ENCODE results near the gene ITIH4. TPM values are rescaled to one million over a fixed set of nuclear protein-coding genes. Genes with fewer than 3 reads are reported as not detected.

ITIH4 gene
- total and polyA plus RNA-seq, 2 of the 13 experiments (the other 11 are each of a cell fraction or from before 2014, with no cell fraction given): 2.7 to 5.3 TPM

DNA sequence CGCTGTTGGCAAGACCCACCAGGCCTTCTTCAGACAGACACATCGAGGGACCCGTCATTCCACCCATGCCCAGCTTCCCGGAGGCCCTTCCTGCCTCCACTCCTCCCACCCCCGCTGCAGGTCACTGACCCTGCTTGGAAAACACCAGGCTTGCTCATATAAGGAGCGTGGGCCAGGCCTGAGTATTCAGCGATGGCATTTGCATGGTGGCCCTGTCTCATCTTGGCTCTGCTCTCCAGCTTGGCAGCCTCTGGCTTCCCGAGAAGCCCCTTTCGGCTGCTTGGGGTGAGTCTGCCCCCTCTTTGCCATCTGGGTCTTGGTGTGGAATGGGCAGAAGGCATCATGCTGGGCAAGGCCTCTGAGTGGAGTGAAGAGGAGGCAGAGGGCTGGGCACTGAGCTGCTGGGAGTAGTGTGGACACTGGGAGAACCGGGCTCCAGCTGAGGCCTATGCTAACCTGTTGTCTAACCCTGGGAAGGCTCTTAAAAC is 35.8 kb downstream of the ITIH4 start, which contains the start of gene ITIH3 (continued):
- TF ChIP-seq ZNF891 (CRISPR knock-in tag; IDR thresholded peaks at IDR 0.05) (peak; percentile 39; the same call in 1 of the 2 replicates), MEF2D (CRISPR knock-in tag; IDR thresholded peaks at IDR 0.05) (no peak), EEA1 (CRISPR knock-in tag; IDR thresholded peaks at IDR 0.05; ENCODE audit: borderline replicate concordance) (peak; percentile 67; the same call in 1 of the 2 replicates), ETV6 (CRISPR knock-in tag; conservative IDR thresholded peaks at IDR 0.05) (no peak), ZNF816 (CRISPR knock-in tag; IDR thresholded peaks at IDR 0.05; ENCODE audit: borderline replicate concordance) (no peak; the same call in 1 of the 2 replicates), NAIF1 (CRISPR knock-in tag; IDR thresholded peaks at IDR 0.05; ENCODE audit: borderline replicate concordance) (no peak), ZNF235 (CRISPR knock-in tag; IDR thresholded peaks at IDR 0.05; ENCODE audit: borderline replicate concordance) (no peak), ZNF713 (CRISPR knock-in tag; IDR thresholded peaks at IDR 0.05) (no peak), ZNF337 (CRISPR knock-in tag; IDR thresholded peaks at IDR 0.05; ENCODE audit: borderline replicate concordance, low read depth) (0 out of 2 replicates have a peak, but pooled peaks have one; percentile 8), TEAD3 (CRISPR knock-in tag; optimal IDR thresholded peaks at IDR 0.05; ENCODE audit: borderline replicate concordance) (peak; percentile 40), ZNF446 (CRISPR knock-in tag; IDR thresholded peaks at IDR 0.05) (0 out of 2 replicates have a peak, but pooled peaks have one; percentile 52), RFX1 (IDR thresholded peaks at IDR 0.05) (no peak), ZNF296 (CRISPR knock-in tag; conservative IDR thresholded peaks at IDR 0.05) (no peak), PHF8 (CRISPR knock-in tag; IDR thresholded peaks at IDR 0.05) (peak; percentile 64), ZNF660 (CRISPR knock-in tag; IDR thresholded peaks at IDR 0.05; ENCODE audit: borderline replicate concordance, low read depth) (no peak), ZNF768 (CRISPR knock-in tag; IDR thresholded peaks at IDR 0.05) (peak; percentile 46), ARNT2 (CRISPR knock-in tag; IDR thresholded peaks at IDR 0.05; ENCODE audit: low read depth) (no peak), FOSL2 (CRISPR knock-in tag; IDR thresholded peaks at IDR 0.05) (peak; percentile 43), HOXA3 (CRISPR knock-in tag; IDR thresholded peaks at IDR 0.05) (no peak), HNRNPL (IDR thresholded peaks at IDR 0.05; ENCODE audit: low read depth, low read length) (peak; percentile 91), TBL1XR1 (IDR thresholded peaks at IDR 0.05; ENCODE audit: borderline replicate concordance, low read length, partially characterized antibody) (peak; percentile 12), CCDC6 (CRISPR knock-in tag; IDR thresholded peaks at IDR 0.05) (peak; percentile 55; the same call in 1 of the 2 replicates), ZNF850 (CRISPR knock-in tag; conservative IDR thresholded peaks at IDR 0.05) (no peak), FOXO1 (CRISPR knock-in tag; IDR thresholded peaks at IDR 0.05) (peak; percentile 85), FOXA1 (IDR thresholded peaks at IDR 0.05) (no peak), FOXA1 (CRISPR knock-in tag; IDR thresholded peaks at IDR 0.05) (0 out of 2 replicates have a peak, but pooled peaks have one; percentile 21)
- TF ChIP-seq, protein P1, sequence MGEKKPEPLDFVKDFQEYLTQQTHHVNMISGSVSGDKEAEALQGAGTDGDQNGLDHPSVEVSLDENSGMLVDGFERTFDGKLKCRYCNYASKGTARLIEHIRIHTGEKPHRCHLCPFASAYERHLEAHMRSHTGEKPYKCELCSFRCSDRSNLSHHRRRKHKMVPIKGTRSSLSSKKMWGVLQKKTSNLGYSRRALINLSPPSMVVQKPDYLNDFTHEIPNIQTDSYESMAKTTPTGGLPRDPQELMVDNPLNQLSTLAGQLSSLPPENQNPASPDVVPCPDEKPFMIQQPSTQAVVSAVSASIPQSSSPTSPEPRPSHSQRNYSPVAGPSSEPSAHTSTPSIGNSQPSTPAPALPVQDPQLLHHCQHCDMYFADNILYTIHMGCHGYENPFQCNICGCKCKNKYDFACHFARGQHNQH (CRISPR knock-in tag; IDR thresholded peaks at IDR 0.05): 0 out of 2 replicates have a peak, but pooled peaks have one; percentile 38
- TF ChIP-seq, protein P2, sequence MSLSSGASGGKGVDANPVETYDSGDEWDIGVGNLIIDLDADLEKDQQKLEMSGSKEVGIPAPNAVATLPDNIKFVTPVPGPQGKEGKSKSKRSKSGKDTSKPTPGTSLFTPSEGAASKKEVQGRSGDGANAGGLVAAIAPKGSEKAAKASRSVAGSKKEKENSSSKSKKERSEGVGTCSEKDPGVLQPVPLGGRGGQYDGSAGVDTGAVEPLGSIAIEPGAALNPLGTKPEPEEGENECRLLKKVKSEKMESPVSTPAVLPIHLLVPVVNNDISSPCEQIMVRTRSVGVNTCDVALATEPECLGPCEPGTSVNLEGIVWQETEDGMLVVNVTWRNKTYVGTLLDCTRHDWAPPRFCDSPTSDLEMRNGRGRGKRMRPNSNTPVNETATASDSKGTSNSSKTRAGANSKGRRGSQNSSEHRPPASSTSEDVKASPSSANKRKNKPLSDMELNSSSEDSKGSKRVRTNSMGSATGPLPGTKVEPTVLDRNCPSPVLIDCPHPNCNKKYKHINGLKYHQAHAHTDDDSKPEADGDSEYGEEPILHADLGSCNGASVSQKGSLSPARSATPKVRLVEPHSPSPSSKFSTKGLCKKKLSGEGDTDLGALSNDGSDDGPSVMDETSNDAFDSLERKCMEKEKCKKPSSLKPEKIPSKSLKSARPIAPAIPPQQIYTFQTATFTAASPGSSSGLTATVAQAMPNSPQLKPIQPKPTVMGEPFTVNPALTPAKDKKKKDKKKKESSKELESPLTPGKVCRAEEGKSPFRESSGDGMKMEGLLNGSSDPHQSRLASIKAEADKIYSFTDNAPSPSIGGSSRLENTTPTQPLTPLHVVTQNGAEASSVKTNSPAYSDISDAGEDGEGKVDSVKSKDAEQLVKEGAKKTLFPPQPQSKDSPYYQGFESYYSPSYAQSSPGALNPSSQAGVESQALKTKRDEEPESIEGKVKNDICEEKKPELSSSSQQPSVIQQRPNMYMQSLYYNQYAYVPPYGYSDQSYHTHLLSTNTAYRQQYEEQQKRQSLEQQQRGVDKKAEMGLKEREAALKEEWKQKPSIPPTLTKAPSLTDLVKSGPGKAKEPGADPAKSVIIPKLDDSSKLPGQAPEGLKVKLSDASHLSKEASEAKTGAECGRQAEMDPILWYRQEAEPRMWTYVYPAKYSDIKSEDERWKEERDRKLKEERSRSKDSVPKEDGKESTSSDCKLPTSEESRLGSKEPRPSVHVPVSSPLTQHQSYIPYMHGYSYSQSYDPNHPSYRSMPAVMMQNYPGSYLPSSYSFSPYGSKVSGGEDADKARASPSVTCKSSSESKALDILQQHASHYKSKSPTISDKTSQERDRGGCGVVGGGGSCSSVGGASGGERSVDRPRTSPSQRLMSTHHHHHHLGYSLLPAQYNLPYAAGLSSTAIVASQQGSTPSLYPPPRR (CRISPR knock-in tag; IDR thresholded peaks at IDR 0.05; ENCODE audit: borderline replicate concordance): no peak

Data from HepG2 (cell line).